Measurements from ENCODE around the gene CD28.

The CD28 gene

GRCh38 chr2:203662487-203662886, 44.0 kb upstream of the CD28 start:
- no CpG with 5 or more reads among the region's 1 CpG for WGBS (ENCODE audit: extremely low coverage, insufficient coverage, insufficient read length)
- H3K4me3 ChIP-seq (ENCODE audit: low read depth, low read length) = no peak overlapping the region
- no peaks in the 10 kb centered on the region for H3K79me2 ChIP-seq (ENCODE audit: control insufficient read depth, insufficient read depth, low read length, poor library complexity)
- no peak overlapping the region for H2BK12ac ChIP-seq (ENCODE audit: low read length)
- no peak overlapping the region for H2BK5ac ChIP-seq (ENCODE audit: low read depth, low read length, poor library complexity)
- H2BK120ac ChIP-seq (ENCODE audit: insufficient read depth, low read length, poor library complexity) = no peak overlapping the region
- no peak overlapping the region for H3K4me2 ChIP-seq (ENCODE audit: low read length)
- no peaks in the 10 kb centered on the region for H3K4me1 ChIP-seq (ENCODE audit: control insufficient read depth in 1 of 2, insufficient read depth in 2 of 2, low read length in 2 of 2)
- no peak overlapping the region for H4K8ac ChIP-seq (ENCODE audit: low read depth, low read length)
- H4K91ac ChIP-seq (ENCODE audit: low read depth, low read length) = no peak overlapping the region
- H3K9ac ChIP-seq (ENCODE audit: low read length) = no peak overlapping the region
- no peaks in the 10 kb centered on the region for H3K27me3 ChIP-seq (ENCODE audit: insufficient read depth, low read length)
- no peaks in the 10 kb centered on the region for H3K79me1 ChIP-seq (ENCODE audit: low read length)
- H3K9me3 ChIP-seq (ENCODE audit: insufficient read depth, low read depth, low read length) = no peaks in the 10 kb centered on the region
- no peak overlapping the region for H2AK5ac ChIP-seq (ENCODE audit: low read length)
- H3K14ac ChIP-seq (ENCODE audit: low read length) = no peak overlapping the region
- H3K27ac ChIP-seq (ENCODE audit: low read depth, low read length) = no peak overlapping the region
- DNase-seq = no peak
- no peak overlapping the region for H3K18ac ChIP-seq (ENCODE audit: low read length)
- no peak overlapping the region for H2AFZ ChIP-seq (ENCODE audit: insufficient read depth, low read length, poor library complexity)
- H3K4ac ChIP-seq (ENCODE audit: low read depth, low read length) = no peak overlapping the region
- H3K23ac ChIP-seq (ENCODE audit: low read length) = no peak overlapping the region
- H4K12ac ChIP-seq (ENCODE audit: low read depth, low read length) = no peak overlapping the region
- H3K36me3 ChIP-seq (ENCODE audit: control insufficient read depth in 1 of 2, insufficient read depth in 2 of 2, low read length in 2 of 2) = no peaks in the 10 kb centered on the region

- H3K4me2 ChIP-seq (ENCODE audit: low read length) = no peak overlapping the region
- H3K9me3 ChIP-seq (ENCODE audit: insufficient read depth, low read depth, low read length) = no peaks in the 10 kb centered on the region
- H2AK5ac ChIP-seq (ENCODE audit: low read length) = no peak overlapping the region
- H2BK5ac ChIP-seq (ENCODE audit: low read depth, low read length, poor library complexity) = no peak overlapping the region
- no peak overlapping the region for H3K4ac ChIP-seq (ENCODE audit: low read depth, low read length)
- no peaks in the 10 kb centered on the region for H3K36me3 ChIP-seq (ENCODE audit: control insufficient read depth in 1 of 2, insufficient read depth in 2 of 2, low read length in 2 of 2)
- H2AFZ ChIP-seq (ENCODE audit: insufficient read depth, low read length, poor library complexity) = no peak overlapping the region
- no peak for DNase-seq
- no peak overlapping the region for H3K27ac ChIP-seq (ENCODE audit: low read depth, low read length)
- no peak overlapping the region for H3K9ac ChIP-seq (ENCODE audit: low read length)
- no peak overlapping the region for H2BK12ac ChIP-seq (ENCODE audit: low read length)
- no peaks in the 10 kb centered on the region for H3K27me3 ChIP-seq (ENCODE audit: insufficient read depth, low read length)
- H3K4me1 ChIP-seq (ENCODE audit: control insufficient read depth in 1 of 2, insufficient read depth in 2 of 2, low read length in 2 of 2) = no peaks in the 10 kb centered on the region
- no peak overlapping the region for H4K8ac ChIP-seq (ENCODE audit: low read depth, low read length)
- H3K79me1 ChIP-seq (ENCODE audit: low read length) = no peaks in the 10 kb centered on the region
- no peak overlapping the region for H4K12ac ChIP-seq (ENCODE audit: low read depth, low read length)
- no peak overlapping the region for H4K91ac ChIP-seq (ENCODE audit: low read depth, low read length)
- H3K4me3 ChIP-seq (ENCODE audit: low read depth, low read length) = no peak overlapping the region
- H3K79me2 ChIP-seq (ENCODE audit: control insufficient read depth, insufficient read depth, low read length, poor library complexity) = no peaks in the 10 kb centered on the region
- no peak overlapping the region for H3K18ac ChIP-seq (ENCODE audit: low read length)
- no peak overlapping the region for H2BK120ac ChIP-seq (ENCODE audit: insufficient read depth, low read length, poor library complexity)
- no peak overlapping the region for H3K14ac ChIP-seq (ENCODE audit: low read length)
- H3K23ac ChIP-seq (ENCODE audit: low read length) = no peak overlapping the region
These were observed 43.5 kb upstream of the CD28 start for GRCh38 chr2:203662951-203663350.

- Histone ChIP-seq H3K27me3 (ENCODE audit: insufficient read depth, low read length) (no peaks in the 10 kb centered on the region), H2BK5ac (ENCODE audit: low read depth, low read length, poor library complexity) (no peak overlapping the region), H3K4me1 (ENCODE audit: control insufficient read depth in 1 of 2, insufficient read depth in 2 of 2, low read length in 2 of 2) (no peaks in the 10 kb centered on the region), H2AFZ (ENCODE audit: insufficient read depth, low read length, poor library complexity) (no peak overlapping the region), H3K9me3 (ENCODE audit: insufficient read depth, low read depth, low read length) (no peaks in the 10 kb centered on the region), H3K79me2 (ENCODE audit: control insufficient read depth, insufficient read depth, low read length, poor library complexity) (no peaks in the 10 kb centered on the region), H3K4me3 (ENCODE audit: low read depth, low read length) (no peak overlapping the region), H2AK5ac (ENCODE audit: low read length) (no peak overlapping the region), H2BK120ac (ENCODE audit: insufficient read depth, low read length, poor library complexity) (no peak overlapping the region), H3K18ac (ENCODE audit: low read length) (no peak overlapping the region), H3K23ac (ENCODE audit: low read length) (no peak overlapping the region), H3K14ac (ENCODE audit: low read length) (no peak overlapping the region), H3K4ac (ENCODE audit: low read depth, low read length) (no peak overlapping the region), H3K36me3 (ENCODE audit: control insufficient read depth in 1 of 2, insufficient read depth in 2 of 2, low read length in 2 of 2) (no peaks in the 10 kb centered on the region), H4K91ac (ENCODE audit: low read depth, low read length) (no peak overlapping the region), H3K27ac (ENCODE audit: low read depth, low read length) (no peak overlapping the region), H3K4me2 (ENCODE audit: low read length) (no peak overlapping the region), H4K8ac (ENCODE audit: low read depth, low read length) (no peak overlapping the region), H4K12ac (ENCODE audit: low read depth, low read length) (no peak overlapping the region), H2BK12ac (ENCODE audit: low read length) (no peak overlapping the region), H3K79me1 (ENCODE audit: low read length) (no peaks in the 10 kb centered on the region), H3K9ac (ENCODE audit: low read length) (no peak overlapping the region)
- DNase-seq = no peak
- WGBS (ENCODE audit: extremely low coverage, insufficient coverage, insufficient read length) = no CpG with 5 or more reads among the region's 7 CpGs
These were observed 42.2 kb upstream of the CD28 start for GRCh38 chr2:203664029-203664755.

GRCh38 chr2:203667838-203668237, 38.6 kb upstream of the CD28 start:
- Histone ChIP-seq H3K79me1 (ENCODE audit: low read length) (no peaks in the 10 kb centered on the region), H3K79me2 (ENCODE audit: control insufficient read depth, insufficient read depth, low read length, poor library complexity) (no peaks in the 10 kb centered on the region), H3K4me2 (ENCODE audit: low read length) (no peak overlapping the region), H3K4ac (ENCODE audit: low read depth, low read length) (no peak overlapping the region), H3K9me3 (ENCODE audit: insufficient read depth, low read depth, low read length) (no peaks in the 10 kb centered on the region), H2AK5ac (ENCODE audit: low read length) (no peak overlapping the region), H3K14ac (ENCODE audit: low read length) (no peak overlapping the region), H3K4me1 (ENCODE audit: control insufficient read depth in 1 of 2, insufficient read depth in 2 of 2, low read length in 2 of 2) (no peaks in the 10 kb centered on the region), H3K9ac (ENCODE audit: low read length) (no peak overlapping the region), H3K27ac (ENCODE audit: low read depth, low read length) (no peak overlapping the region), H3K4me3 (ENCODE audit: low read depth, low read length) (no peak overlapping the region), H4K8ac (ENCODE audit: low read depth, low read length) (no peak overlapping the region), H2BK12ac (ENCODE audit: low read length) (no peak overlapping the region), H4K12ac (ENCODE audit: low read depth, low read length) (no peak overlapping the region), H3K27me3 (ENCODE audit: insufficient read depth, low read length) (no peaks in the 10 kb centered on the region), H3K23ac (ENCODE audit: low read length) (no peak overlapping the region), H2AFZ (ENCODE audit: insufficient read depth, low read length, poor library complexity) (no peak overlapping the region), H2BK120ac (ENCODE audit: insufficient read depth, low read length, poor library complexity) (no peak overlapping the region), H3K18ac (ENCODE audit: low read length) (no peak overlapping the region), H4K91ac (ENCODE audit: low read depth, low read length) (no peak overlapping the region), H2BK5ac (ENCODE audit: low read depth, low read length, poor library complexity) (no peak overlapping the region), H3K36me3 (ENCODE audit: control insufficient read depth in 1 of 2, insufficient read depth in 2 of 2, low read length in 2 of 2) (no peaks in the 10 kb centered on the region)
- no peak for DNase-seq
- no CpG with 5 or more reads among the region's 2 CpGs for WGBS (ENCODE audit: extremely low coverage, insufficient coverage, insufficient read length)

All from trophoblast cell (in vitro differentiated cells and primary cell).